ENCODE results near the gene SCUBE3.

DNA sequence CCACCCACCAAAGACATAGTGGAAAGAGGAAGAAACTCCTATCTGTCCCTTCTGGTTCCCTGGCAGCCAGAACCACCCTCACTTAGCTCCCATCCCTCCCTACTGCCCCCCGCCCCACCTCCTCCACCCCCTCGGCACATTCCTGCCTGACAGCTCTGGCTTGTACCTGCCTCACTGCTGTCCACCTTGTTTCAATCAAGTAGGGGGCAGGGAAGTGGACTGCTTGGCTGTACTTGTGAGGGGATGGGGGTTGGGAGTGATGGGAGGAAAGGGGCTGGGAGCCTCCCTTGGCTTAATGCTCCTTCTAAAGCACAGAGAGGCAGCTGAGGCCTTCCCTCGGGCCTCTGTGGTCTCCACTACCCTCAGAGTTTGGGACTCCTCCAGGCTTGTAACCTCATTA lies 23.7 kb downstream of the SCUBE3 start:
- no peak for TF ChIP-seq GATAD2B (IDR thresholded peaks at IDR 0.05; ENCODE audit: borderline replicate concordance)
- TF ChIP-seq CSDE1 (IDR thresholded peaks at IDR 0.05) = no peak
- TF ChIP-seq TAF1 (IDR thresholded peaks at IDR 0.05; ENCODE audit: control insufficient read depth, extremely low read depth, insufficient read depth, low read length, severe bottlenecking) = no peak
- TF ChIP-seq RUNX1 (IDR thresholded peaks at IDR 0.05; ENCODE audit: low read depth) = no peak
- TF ChIP-seq, protein P1, sequence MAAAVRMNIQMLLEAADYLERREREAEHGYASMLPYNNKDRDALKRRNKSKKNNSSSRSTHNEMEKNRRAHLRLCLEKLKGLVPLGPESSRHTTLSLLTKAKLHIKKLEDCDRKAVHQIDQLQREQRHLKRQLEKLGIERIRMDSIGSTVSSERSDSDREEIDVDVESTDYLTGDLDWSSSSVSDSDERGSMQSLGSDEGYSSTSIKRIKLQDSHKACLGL (CRISPR knock-in tag; IDR thresholded peaks at IDR 0.05; ENCODE audit: borderline replicate concordance, poor library complexity, severe bottlenecking) = no peak
- no peak for TF ChIP-seq POLR2AphosphoS5 (IDR thresholded peaks at IDR 0.05; ENCODE audit: control insufficient read depth, insufficient read depth, low read depth, low read length)
